Rectal smooth muscle tissue (tissue), 1 donor: ENCODE measurements around the gene CAMK1.

ENCODE experiments used
- H3K27ac ChIP-seq: one replicate; pipeline ENCODE4 v1.7.0; 2013; ENCODE audit warnings: low read depth, low read length, inconsistent platforms
- H3K27me3 ChIP-seq: one replicate; pipeline ENCODE4 v1.7.0; 2013; ENCODE audit warnings: low read length; ENCODE audit not compliant: control insufficient read depth, insufficient read depth
- H3K36me3 ChIP-seq: one replicate; pipeline ENCODE4 v1.7.0; 2013; ENCODE audit warnings: low read length; ENCODE audit not compliant: control insufficient read depth, insufficient read depth
- H3K4me1 ChIP-seq: one replicate; pipeline ENCODE4 v1.7.0; 2013; ENCODE audit warnings: low read length; ENCODE audit not compliant: control insufficient read depth, insufficient read depth
- H3K4me3 ChIP-seq: one replicate; pipeline ENCODE4 v1.7.0; 2013; ENCODE audit warnings: low read length
- H3K9ac ChIP-seq: one replicate; pipeline ENCODE4 v1.7.0; 2013; ENCODE audit warnings: low read length

CAMK1 gene

GRCh38 chr3:9791127-9791526 lies 21.4 kb upstream of the CAMK1 start:
- no peaks in the 10 kb centered on the region for H3K27me3 ChIP-seq
- H3K9ac ChIP-seq: no peak overlapping the region
- H3K4me3 ChIP-seq: peak overlapping the region; percentile 3
- H3K27ac ChIP-seq: peak overlapping the region; percentile 96
- peaks cover 19% of the 10 kb centered on the region for H3K36me3 ChIP-seq
- H3K4me1 ChIP-seq: peaks cover 20% of the 10 kb centered on the region

GRCh38 chr3:9787714-9788113 lies 18.0 kb upstream of the CAMK1 start:
- H3K9ac ChIP-seq: no peak overlapping the region
- H3K27me3 ChIP-seq: no peaks in the 10 kb centered on the region
- peaks cover 10% of the 10 kb centered on the region for H3K4me1 ChIP-seq
- H3K27ac ChIP-seq: no peak overlapping the region
- no peak overlapping the region for H3K4me3 ChIP-seq
- peaks cover 27% of the 10 kb centered on the region for H3K36me3 ChIP-seq

GRCh38 chr3:9786825-9787669 lies 17.3 kb upstream of the CAMK1 start:
- no peaks in the 10 kb centered on the region for H3K27me3 ChIP-seq
- H3K27ac ChIP-seq: no peak overlapping the region
- H3K36me3 ChIP-seq: peaks cover 31% of the 10 kb centered on the region

GRCh38 chr3:9786209-9786739 lies 16.5 kb upstream of the CAMK1 start:
- peaks cover 37% of the 10 kb centered on the region for H3K36me3 ChIP-seq
- peaks cover 3% of the 10 kb centered on the region for H3K4me1 ChIP-seq
- no peaks in the 10 kb centered on the region for H3K27me3 ChIP-seq
- no peak overlapping the region for H3K9ac ChIP-seq
- H3K4me3 ChIP-seq: no peak overlapping the region
- H3K27ac ChIP-seq: no peak overlapping the region

More at GRCh38 chr3:9786825-9787669, 17.3 kb upstream of the CAMK1 start:
- no peak overlapping the region for H3K4me3 ChIP-seq
- H3K4me1 ChIP-seq: peaks cover 10% of the 10 kb centered on the region
- no peak overlapping the region for H3K9ac ChIP-seq

GRCh38 chr3:9785602-9786001 lies 15.9 kb upstream of the CAMK1 start:
- Histone ChIP-seq H3K27me3 (no peaks in the 10 kb centered on the region), H3K4me3 (no peak overlapping the region), H3K9ac (no peak overlapping the region), H3K27ac (no peak overlapping the region), H3K36me3 (peaks cover 39% of the 10 kb centered on the region), H3K4me1 (no peaks in the 10 kb centered on the region)

- Histone ChIP-seq H3K4me1 (no peaks in the 10 kb centered on the region), H3K4me3 (no peak overlapping the region), H3K27me3 (no peaks in the 10 kb centered on the region), H3K9ac (no peak overlapping the region), H3K27ac (no peak overlapping the region), H3K36me3 (peaks cover 41% of the 10 kb centered on the region)
Measured at GRCh38 chr3:9784965-9785364, 15.2 kb upstream of the CAMK1 start.

GRCh38 chr3:9783954-9784353 lies 14.2 kb upstream of the CAMK1 start:
- H3K27me3 ChIP-seq: no peaks in the 10 kb centered on the region
- H3K36me3 ChIP-seq: peaks cover 36% of the 10 kb centered on the region
- no peak overlapping the region for H3K9ac ChIP-seq
- H3K4me1 ChIP-seq: no peaks in the 10 kb centered on the region
- no peak overlapping the region for H3K27ac ChIP-seq
- no peak overlapping the region for H3K4me3 ChIP-seq

GRCh38 chr3:9782770-9783169 lies 13.0 kb upstream of the CAMK1 start:
- peaks cover 36% of the 10 kb centered on the region for H3K36me3 ChIP-seq

GRCh38 chr3:9781978-9782603 lies 12.3 kb upstream of the CAMK1 start:
- Histone ChIP-seq H3K4me1 (no peaks in the 10 kb centered on the region), H3K27ac (no peak overlapping the region), H3K4me3 (peak overlapping the region; percentile 3), H3K27me3 (no peaks in the 10 kb centered on the region), H3K9ac (no peak overlapping the region), H3K36me3 (peaks cover 33% of the 10 kb centered on the region)

More at GRCh38 chr3:9782770-9783169, 13.0 kb upstream of the CAMK1 start:
- Histone ChIP-seq H3K9ac (no peak overlapping the region), H3K4me1 (no peaks in the 10 kb centered on the region), H3K27ac (no peak overlapping the region), H3K27me3 (no peaks in the 10 kb centered on the region), H3K4me3 (no peak overlapping the region)

GRCh38 chr3:9781551-9781950 lies 11.8 kb upstream of the CAMK1 start:
- Histone ChIP-seq H3K4me1 (no peaks in the 10 kb centered on the region), H3K27me3 (no peaks in the 10 kb centered on the region), H3K36me3 (peaks cover 29% of the 10 kb centered on the region), H3K27ac (no peak overlapping the region), H3K4me3 (no peak overlapping the region), H3K9ac (no peak overlapping the region)

GRCh38 chr3:9780910-9781309 lies 11.2 kb upstream of the CAMK1 start:
- Histone ChIP-seq H3K27me3 (no peaks in the 10 kb centered on the region), H3K4me1 (no peaks in the 10 kb centered on the region), H3K36me3 (peaks cover 27% of the 10 kb centered on the region), H3K4me3 (no peak overlapping the region), H3K27ac (no peak overlapping the region), H3K9ac (no peak overlapping the region)

- no peak overlapping the region for H3K9ac ChIP-seq
- no peaks in the 10 kb centered on the region for H3K27me3 ChIP-seq
- no peak overlapping the region for H3K27ac ChIP-seq
- peaks cover 24% of the 10 kb centered on the region for H3K36me3 ChIP-seq
- H3K4me1 ChIP-seq: no peaks in the 10 kb centered on the region
- H3K4me3 ChIP-seq: no peak overlapping the region
Measured at GRCh38 chr3:9780458-9780812, 10.7 kb upstream of the CAMK1 start.
